SK-N-MC (cell line): ENCODE measurements around the gene ADARB1.

Experiments used
- DNase-seq: peaks from one replicate; pipeline ENCODE4 v3.0.0-alpha.2; 2011; ENCODE audit warnings: low read depth, low spot score
- H3K27ac ChIP-seq: fragments of 200-600 bp; sonication (generic); 2 replicates; pipeline ENCODE4 v1.5.1; 2016; ENCODE audit warnings: mixed run types
- H3K36me3 ChIP-seq: fragments of 200-600 bp; sonication (generic); 2 replicates; pipeline ENCODE4 v1.6.1; 2017; ENCODE audit warnings: antibody characterized with exemption, low read length, mixed read lengths; ENCODE audit not compliant: insufficient read depth
- H3K4me3 ChIP-seq: fragments of 200-600 bp; sonication (generic); 2 replicates; pipeline ENCODE4 v1.5.1; 2016
- H3K9ac ChIP-seq: fragments of 200-600 bp; sonication (generic); 2 replicates; pipeline ENCODE4 v1.8.0; 2017; ENCODE audit warnings: mixed run types, mixed read lengths; ENCODE audit not compliant: insufficient read length
- H3K9me3 ChIP-seq: fragments of 200-600 bp; sonication (generic); 2 replicates; pipeline ENCODE4 v1.6.1; 2017; ENCODE audit warnings: low read depth, mild to moderate bottlenecking, antibody characterized with exemption, low read length, moderate library complexity, mixed read lengths
- EZH2 ChIP-seq: fragments of 200-600 bp; sonication (generic); IDR thresholded peaks from one replicate; pipeline ENCODE4 v1.6.1; 2017; ENCODE audit warnings: antibody characterized with exemption
- FOXP2 ChIP-seq: optimal IDR thresholded peaks from 2 replicates; pipeline ENCODE3; 2011; ENCODE audit warnings: mild to moderate bottlenecking, moderate library complexity; ENCODE audit not compliant: insufficient read depth; ENCODE audit errors: extremely low read length, control extremely low read depth
- POLR2AphosphoS5 ChIP-seq: IDR thresholded peaks from 2 replicates; pipeline ENCODE4 v1.6.1; 2012; ENCODE audit warnings: mild to moderate bottlenecking, low read depth, low read length, borderline replicate concordance

Gene ADARB1

GRCh38 chr21:45116066-45116465 lies 41.7 kb downstream of the ADARB1 start:
- TF ChIP-seq EZH2 (no peak), FOXP2 (no peak), POLR2AphosphoS5 (no peak)
- Histone ChIP-seq H3K36me3 (peaks cover 13% of the 10 kb centered on the region), H3K9ac (no peak overlapping the region), H3K9me3 (0 out of 2 replicates have a peak, but pooled peaks cover 2% of the 10 kb centered on the region), H3K27ac (no peak overlapping the region), H3K4me3 (no peak overlapping the region)
- DNase-seq, result no peak

DNA sequence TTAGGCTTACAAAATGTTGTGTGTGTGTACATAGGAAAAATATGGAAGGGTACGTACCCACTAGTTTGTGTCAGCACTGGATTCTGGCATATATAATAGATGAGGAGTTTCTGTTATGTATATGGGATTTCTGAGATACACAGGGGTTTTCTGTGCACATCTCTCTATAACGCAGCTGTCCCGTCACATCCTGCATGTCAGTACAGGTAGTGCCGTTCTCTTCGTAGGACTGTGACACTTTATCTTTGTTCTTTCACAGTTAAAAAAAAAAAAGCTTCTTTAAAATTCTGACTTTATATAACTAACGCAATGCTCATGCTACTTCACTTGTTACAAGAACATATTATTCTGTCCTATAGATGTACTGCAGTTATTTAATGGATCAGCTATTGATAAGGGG lies 42.9 kb downstream of the ADARB1 start:
- no peak overlapping the region for H3K9ac ChIP-seq
- H3K9me3 ChIP-seq, result 0 out of 2 replicates have a peak, but pooled peaks cover 2% of the 10 kb centered on the region
- no peak overlapping the region for H3K27ac ChIP-seq
- no peak overlapping the region for H3K4me3 ChIP-seq
- no peak for DNase-seq
- TF ChIP-seq POLR2AphosphoS5 (no peak), FOXP2 (no peak), EZH2 (no peak)
- H3K36me3 ChIP-seq, result peaks cover 13% of the 10 kb centered on the region

DNA sequence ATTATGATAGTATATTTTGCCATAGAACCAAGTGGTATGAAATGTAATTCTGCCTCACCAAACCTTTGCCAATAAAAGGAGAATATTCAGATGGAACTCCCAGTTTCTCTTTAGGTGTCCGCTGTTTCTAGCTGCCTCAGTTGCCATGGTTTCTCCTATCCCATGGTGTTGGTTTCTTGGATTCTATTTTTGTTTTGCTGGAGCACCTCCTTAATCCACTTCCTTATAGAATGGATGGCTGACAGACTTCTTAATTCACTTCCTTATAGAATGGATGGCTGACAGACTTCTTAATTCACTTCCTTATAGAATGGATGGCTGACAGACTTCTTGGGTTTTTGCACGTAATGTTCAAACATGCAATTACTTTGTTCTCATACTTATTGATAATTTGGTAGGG lies 43.7 kb downstream of the ADARB1 start:
- TF ChIP-seq FOXP2 (no peak), EZH2 (no peak), POLR2AphosphoS5 (no peak)
- DNase-seq, result no peak

DNA sequence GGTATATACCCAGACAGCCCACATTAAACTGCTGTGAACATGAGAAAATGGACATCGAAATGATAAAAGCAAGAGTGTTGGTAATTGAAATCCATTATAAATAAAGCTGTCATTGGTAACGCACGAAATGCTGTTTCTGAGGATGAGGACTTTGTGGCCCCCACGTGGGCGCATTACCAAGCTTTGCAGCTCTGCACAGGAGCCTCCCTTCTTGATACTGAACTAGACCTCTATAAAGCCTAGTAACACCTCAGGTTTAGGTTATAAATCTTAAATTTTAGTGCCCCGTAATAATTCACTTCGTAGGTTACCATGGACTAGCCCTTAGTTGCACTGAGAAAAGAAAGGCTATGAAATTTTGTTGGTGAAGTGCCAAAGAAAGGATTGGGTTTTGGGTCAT lies 45.4 kb downstream of the ADARB1 start:
- no peak for DNase-seq
- no peak overlapping the region for H3K4me3 ChIP-seq
- peak overlapping the region; percentile 38; the same call in 1 of the 2 replicates for H3K27ac ChIP-seq
- H3K9ac ChIP-seq, result no peak overlapping the region
- TF ChIP-seq EZH2 (no peak), POLR2AphosphoS5 (no peak)
- H3K9me3 ChIP-seq, result 0 out of 2 replicates have a peak, but pooled peaks cover 2% of the 10 kb centered on the region
- peaks cover 13% of the 10 kb centered on the region for H3K36me3 ChIP-seq

More for the DNA sequence above, 43.7 kb downstream of the ADARB1 start:
- no peak overlapping the region for H3K4me3 ChIP-seq
- no peak overlapping the region for H3K27ac ChIP-seq
- no peak overlapping the region for H3K9ac ChIP-seq
- 0 out of 2 replicates have a peak, but pooled peaks cover 2% of the 10 kb centered on the region for H3K9me3 ChIP-seq
- H3K36me3 ChIP-seq, result peaks cover 13% of the 10 kb centered on the region

GRCh38 chr21:45120975-45121374 lies 46.6 kb downstream of the ADARB1 start:
- TF ChIP-seq POLR2AphosphoS5, result no peak
- TF ChIP-seq FOXP2, result no peak
- no peak for TF ChIP-seq EZH2
- Histone ChIP-seq H3K9ac (peak overlapping the region; percentile 69), H3K9me3 (0 out of 2 replicates have a peak, but pooled peaks cover 2% of the 10 kb centered on the region), H3K36me3 (peaks cover 13% of the 10 kb centered on the region), H3K27ac (peak overlapping the region; percentile 81), H3K4me3 (peak overlapping the region; percentile 66)
- DNase-seq, result no peak

DNA sequence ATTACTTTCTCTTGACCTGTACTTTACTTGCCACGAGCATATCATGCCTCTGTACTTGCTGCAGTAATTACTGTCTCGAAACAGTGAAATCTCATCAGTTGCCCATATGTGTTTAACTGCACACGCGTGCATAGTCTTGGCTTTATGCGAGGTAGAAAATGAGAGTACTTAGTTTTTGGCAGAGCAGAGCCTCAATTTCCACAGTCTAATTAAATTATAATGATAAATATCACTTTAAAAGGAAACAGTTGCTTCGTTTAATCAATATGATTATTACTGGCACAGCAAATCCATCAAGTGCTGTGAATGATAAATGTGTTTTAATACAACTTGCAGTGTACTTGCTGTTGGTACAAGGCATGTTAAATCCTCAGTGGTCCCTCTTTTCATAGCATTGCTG lies 47.6 kb downstream of the ADARB1 start:
- peak overlapping the region; percentile 81; the same call in 1 of the 2 replicates for H3K27ac ChIP-seq
- peaks cover 8% of the 10 kb centered on the region for H3K36me3 ChIP-seq
- DNase-seq, result no peak
- 0 out of 2 replicates have a peak, but pooled peaks cover 2% of the 10 kb centered on the region for H3K9me3 ChIP-seq
- TF ChIP-seq POLR2AphosphoS5 (no peak), FOXP2 (no peak), EZH2 (no peak)
- peak overlapping the region; percentile 69 for H3K9ac ChIP-seq
- no peak overlapping the region for H3K4me3 ChIP-seq

DNA sequence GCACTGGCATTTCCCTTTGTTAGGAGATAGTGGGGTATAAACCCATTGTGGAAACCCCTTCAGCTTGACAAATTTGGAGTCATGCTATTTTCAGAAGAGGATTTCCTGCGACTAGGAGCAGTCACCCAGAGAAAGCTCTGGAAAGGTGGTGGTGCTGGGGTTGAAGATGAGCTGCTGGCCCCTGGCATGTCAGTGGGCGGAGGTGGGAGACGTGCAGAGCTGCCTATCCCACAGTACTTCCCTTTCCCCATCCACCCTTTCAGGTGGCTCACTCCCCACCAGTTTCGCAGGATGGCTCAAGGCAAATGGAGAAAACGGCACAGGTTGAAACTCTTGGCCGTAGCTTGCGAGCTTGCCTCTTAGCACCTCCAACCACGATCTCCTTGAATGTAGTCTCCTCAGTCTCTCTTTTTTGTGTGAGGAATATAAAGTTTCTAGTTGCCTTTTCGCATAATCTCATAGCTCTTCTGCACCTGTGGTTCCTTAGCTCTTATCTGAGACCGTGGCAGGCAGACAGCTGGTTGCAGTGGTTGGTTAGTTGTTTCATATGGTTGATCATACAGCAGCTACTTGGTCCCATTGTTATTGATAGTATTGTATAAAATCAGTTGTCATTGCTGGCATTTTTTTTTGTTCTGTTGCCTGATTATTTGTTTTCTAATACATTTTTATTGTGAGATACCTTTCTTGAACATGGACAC lies 48.2 kb downstream of the ADARB1 start:
- no peak for TF ChIP-seq FOXP2
- no peak for TF ChIP-seq EZH2
- no peak for TF ChIP-seq POLR2AphosphoS5
- H3K9me3 ChIP-seq, result 0 out of 2 replicates have a peak, but pooled peaks cover 2% of the 10 kb centered on the region
- H3K9ac ChIP-seq, result no peak overlapping the region
- DNase-seq, result no peak
- H3K4me3 ChIP-seq, result no peak overlapping the region
- H3K27ac ChIP-seq, result 0 out of 2 replicates have a peak overlapping the region, but pooled peaks have one; percentile 81
- H3K36me3 ChIP-seq, result peaks cover 3% of the 10 kb centered on the region; the same call in 1 of the 2 replicates

DNA sequence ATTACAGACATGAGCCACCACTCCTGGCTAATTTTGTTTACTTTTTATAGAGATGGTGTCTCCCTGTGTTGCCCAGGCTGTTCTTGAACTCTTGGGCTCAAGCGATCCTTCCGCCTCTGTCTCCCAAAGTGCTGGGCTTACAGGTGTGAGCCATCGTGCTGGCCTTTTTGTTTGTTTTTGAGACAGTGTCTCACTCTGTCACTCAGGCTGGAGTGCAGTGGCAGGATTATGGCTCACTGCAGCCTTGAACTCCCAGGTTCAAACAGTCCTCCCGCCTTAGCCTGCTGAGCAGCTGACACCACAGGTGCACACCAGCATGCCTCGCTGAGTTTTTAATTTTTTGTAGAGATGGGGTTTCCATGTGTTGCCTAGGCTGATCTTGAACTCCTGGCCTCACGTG lies 49.1 kb downstream of the ADARB1 start:
- no peak for TF ChIP-seq POLR2AphosphoS5
- no peak for TF ChIP-seq EZH2
- no peak for TF ChIP-seq FOXP2
- Histone ChIP-seq H3K27ac (peak overlapping the region; percentile 26; the same call in 1 of the 2 replicates), H3K4me3 (no peak overlapping the region), H3K9ac (no peak overlapping the region), H3K36me3 (no peaks in the 10 kb centered on the region; the same call in 1 of the 2 replicates), H3K9me3 (no peaks in the 10 kb centered on the region)
- no peak for DNase-seq

DNA sequence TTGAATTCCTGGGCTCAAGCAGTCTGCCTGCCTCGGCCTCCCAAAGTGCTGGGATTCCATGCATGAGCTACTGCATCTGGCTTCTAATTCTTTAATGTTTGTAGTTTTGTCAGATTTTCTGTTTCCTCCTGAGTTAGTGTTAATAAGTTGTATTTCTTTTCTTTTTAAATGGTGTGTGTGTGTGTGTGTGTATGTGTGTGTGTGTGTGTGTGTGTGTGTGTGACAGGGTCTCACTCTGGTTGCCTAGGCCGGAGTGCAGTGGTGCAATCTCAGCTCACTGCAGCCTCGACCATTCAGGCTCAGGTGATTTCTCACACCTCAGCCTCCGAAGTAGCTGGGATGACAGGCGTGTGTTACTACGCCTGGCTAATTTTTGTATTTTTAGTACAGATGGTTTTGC lies 50.2 kb downstream of the ADARB1 start:
- Histone ChIP-seq H3K27ac (no peak overlapping the region), H3K36me3 (no peaks in the 10 kb centered on the region; the same call in 1 of the 2 replicates)

More for the DNA sequence above, 50.2 kb downstream of the ADARB1 start:
- TF ChIP-seq EZH2 (no peak), POLR2AphosphoS5 (no peak), FOXP2 (no peak)
- H3K4me3 ChIP-seq, result no peak overlapping the region
- no peak for DNase-seq
- no peak overlapping the region for H3K9ac ChIP-seq
- H3K9me3 ChIP-seq, result no peaks in the 10 kb centered on the region
